GM18499 (cell line): ENCODE measurements around the gene SKIC2.
"Not testable (repeated sequence)": the region's sequence is repeated elsewhere in the genome, so short reads cannot be mapped to it uniquely, and the experiment has no call there.

Experiments used
- ATAC-seq: cut with Tn5 transposase; IDR thresholded peaks from one replicate; pipeline ENCODE4 v1.9.1; 2021; ENCODE audit warnings: moderate number of reproducible peaks; ENCODE audit not compliant: insufficient read depth, unreplicated experiment

The SKIC2 gene

DNA sequence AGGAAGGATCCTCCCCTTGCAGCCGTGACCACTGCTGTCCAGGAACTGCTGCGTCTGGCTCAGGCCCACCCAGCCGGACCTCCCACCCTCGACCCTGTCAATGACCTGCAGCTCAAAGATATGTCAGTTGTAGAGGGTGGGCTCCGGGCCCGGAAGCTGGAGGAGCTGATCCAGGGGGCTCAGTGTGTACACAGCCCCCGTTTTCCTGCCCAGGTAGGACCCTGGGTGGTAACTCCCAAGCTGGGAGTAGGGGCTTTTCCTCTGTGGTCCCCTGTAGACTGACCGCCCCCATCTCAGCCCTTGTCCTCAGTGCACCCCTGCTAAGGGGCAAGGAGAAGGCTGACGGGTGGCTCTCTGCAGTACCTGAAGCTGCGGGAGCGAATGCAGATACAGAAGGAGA, 9.4 kb downstream of the SKIC2 start:
- ATAC-seq, result no peak

DNA sequence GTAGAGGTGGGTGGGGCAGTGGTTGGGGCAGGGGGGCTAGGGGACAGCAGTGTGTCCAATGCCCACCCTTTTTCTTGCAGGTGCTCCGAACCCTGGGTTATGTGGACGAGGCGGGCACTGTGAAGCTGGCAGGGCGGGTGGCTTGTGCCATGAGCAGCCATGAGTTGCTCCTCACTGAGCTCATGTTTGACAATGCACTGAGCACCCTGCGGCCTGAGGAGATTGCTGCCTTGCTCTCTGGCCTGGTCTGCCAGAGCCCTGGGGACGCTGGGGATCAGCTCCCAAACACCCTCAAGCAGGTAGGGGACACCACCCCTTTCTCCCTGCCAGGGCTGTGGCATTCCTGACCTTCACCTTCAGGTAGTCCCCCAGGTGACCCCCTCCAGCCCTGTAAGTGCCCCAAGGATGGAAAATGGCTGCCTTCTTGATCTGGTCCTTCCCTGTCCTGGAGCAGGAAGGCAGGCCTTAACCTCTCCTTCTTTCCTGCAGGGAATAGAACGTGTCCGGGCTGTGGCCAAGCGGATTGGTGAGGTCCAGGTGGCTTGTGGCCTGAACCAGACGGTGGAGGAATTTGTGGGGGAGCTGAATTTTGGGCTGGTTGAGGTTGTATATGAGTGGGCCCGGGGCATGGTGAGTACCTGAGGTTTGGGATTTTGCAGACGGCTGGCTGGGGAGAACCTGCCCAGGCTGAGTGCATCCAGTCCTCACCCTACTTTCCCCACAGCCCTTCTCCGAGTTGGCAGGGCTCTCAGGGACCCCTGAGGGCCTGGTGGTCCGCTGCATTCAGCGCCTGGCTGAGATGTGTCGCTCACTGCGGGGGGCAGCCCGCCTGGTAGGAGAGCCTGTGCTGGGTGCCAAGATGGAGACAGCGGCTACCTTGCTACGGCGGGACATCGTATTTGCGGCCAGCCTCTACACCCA, 10.1 kb downstream of the SKIC2 start:
- no peak for ATAC-seq

DNA sequence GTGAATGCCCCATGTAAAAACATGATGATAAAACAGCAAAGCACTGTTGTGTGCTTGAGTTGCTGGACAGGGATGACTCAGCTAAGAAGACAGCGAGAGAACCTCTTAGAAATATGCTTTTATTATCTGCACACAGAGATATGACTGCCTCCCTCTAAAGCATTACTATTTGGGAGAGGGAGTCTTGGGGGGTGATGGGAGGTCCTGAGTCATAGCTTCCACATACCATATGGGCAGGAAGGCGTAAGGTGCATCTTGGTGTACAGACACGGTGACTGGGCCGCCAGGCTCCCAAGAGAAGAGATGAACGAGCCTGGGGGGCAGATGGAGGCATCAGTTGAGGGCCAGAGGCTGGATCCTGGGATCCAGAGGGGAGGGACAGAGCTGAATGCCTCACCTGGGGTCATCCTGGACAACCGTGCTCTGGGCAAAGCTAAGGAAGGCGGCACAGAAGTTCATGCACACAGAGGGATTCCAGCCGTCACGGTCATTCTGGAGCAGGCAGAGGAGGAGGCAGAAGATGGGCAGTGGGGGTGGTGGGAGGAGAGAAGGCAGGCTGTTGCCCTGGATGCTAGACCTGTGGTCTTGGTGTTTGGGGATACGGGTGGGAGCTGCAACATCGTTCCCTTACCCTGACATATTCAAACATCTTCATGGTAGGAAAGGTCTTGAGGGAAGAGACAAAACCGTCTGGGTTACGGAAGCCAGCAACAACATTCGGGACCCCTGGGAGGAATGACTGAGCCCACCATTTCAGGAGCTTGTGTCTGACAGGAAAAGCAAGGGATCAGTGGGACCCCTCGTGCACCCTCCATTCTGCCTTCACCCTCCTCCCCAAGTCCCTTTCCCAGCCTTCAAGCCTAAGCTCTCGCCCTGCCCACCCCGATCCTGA, 11.0 kb downstream of the SKIC2 start:
- no peak for ATAC-seq

DNA sequence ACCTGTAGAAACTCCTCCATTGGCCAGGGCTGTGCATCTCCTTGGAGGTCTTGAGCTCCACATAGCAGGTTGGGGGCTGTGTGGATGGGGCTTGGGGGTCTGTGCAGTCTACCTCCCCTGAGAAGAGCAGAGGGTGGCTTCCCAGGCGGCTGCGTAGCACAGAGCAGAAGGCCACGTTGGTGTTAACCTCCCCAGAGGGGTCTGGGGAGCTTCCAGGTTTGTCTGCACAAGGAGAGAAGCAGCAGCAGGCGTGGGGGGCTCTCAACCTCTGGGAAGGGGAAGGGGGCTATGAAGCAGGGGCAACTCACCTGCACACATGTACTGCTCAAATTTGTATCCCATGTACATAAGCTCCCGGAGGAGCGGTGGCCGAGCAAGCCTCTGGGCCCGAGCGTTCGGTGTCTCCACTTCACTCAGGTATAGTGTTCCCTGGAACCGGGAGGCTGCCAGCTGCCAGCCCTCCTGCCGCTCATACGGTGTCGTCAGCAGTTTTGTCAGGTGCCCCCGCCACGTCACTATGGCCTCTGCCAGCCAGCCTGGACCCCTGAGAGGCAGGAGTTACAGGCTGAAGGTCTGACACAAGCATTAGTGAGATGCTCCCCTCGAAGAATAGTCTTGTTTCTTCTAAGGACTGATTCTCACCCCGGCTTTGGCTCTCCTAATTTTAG, 11.8 kb downstream of the SKIC2 start:
- ATAC-seq, result no peak

DNA sequence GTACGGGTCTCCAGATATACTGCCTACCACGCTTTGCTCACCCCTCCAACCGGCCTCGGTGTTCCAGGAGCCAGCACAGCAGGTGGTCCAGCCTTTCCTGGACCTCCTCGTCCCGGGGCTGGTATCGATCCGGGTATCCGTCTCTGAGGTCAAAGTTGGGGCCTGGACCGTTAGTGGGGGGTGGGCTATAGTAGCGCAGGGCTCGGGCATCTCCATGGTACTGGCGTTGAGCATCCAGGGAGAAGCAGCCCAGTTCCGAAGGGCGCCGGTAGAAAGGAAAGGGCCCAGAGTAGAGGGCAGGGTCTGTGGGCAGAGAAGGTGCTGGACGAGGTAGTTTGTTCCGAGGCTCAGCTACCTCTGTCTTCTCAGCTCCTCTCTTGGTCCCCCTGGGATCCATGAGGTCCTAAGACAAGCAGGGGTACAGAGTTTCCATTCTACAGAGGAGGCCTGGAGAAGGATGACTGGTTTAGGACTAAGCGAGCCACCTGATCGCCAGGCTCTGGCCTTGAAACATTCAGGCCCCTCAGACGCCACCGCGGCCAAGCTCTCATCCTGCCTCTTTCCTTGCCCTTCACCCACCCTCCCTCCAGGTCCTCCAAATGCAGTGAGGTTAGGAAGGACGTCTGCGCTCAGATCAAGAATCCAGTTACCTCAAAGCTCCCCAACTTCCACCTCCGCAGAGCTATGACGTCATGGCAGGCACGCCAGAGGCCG, 12.5 kb downstream of the SKIC2 start:
- no peak for ATAC-seq

DNA sequence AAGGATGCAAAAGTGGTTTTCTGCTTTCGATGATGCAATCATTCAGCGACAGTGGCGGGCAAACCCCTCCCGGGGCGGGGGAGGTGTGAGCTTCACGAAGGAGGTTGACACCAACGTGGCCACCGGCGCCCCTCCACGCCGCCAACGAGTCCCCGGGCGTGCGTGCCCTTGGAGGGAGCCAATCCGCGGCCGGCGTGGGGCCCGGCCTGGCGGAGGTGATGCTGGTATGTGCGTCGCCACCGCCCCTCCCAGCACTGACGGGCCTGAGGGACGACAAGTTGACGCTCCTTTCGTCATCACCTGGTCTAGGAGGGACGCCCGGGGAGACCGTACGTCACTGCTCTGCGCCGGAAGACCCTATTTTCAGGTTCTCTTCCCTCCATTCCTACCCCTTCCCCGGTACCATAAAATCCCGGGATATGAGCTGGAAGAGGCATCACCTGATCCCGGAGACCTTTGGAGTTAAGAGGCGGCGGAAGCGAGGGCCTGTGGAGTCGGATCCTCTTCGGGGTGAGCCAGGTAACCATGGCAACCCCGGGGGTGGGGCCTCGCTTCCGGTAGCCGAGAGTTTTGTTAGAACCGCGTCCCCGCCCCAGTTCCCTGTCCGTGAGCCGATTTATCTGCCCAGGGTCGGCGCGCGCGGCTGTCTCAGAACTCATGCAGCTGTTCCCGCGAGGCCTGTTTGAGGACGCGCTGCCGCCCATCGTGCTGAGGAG, 13.2 kb downstream of the SKIC2 start, which contains the start of gene DXO:
Gene DXO, minus strand, starts transcription at position 146 of the 716 bp plus-strand sequence. CDS start 463 bp downstream, outside the sequence.
- ATAC-seq, result peak; percentile 54

DNA sequence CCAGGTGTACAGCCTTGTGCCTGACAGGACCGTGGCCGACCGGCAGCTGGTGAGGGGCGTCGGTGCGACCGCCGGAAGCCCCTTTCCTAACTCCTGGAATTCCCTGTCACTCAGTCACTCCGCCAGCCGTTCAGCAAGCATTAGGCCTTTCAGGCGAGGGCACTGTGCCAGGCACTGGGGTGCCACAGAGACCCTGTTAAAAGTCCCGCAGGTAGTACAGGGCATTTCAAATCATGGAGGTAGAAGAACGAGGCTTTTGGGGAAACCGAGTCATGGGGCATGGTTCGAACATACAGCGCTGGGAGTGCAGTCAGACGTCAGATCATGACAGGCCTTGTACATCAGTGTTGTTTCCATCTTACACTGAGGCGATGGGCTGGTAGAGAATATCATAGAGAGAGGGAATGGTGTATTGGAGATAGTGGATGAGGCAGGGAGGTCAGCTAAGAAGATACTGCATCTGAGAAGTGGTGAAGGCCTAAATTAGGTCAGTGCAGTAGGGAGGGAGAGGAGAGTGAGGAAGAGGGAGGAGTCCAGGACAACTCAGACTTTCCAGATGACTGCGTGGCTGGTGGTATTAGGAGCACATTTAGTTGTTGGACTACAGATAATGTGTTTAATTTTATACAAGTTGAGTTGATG, 13.9 kb downstream of the SKIC2 start:
- ATAC-seq, result no peak

DNA sequence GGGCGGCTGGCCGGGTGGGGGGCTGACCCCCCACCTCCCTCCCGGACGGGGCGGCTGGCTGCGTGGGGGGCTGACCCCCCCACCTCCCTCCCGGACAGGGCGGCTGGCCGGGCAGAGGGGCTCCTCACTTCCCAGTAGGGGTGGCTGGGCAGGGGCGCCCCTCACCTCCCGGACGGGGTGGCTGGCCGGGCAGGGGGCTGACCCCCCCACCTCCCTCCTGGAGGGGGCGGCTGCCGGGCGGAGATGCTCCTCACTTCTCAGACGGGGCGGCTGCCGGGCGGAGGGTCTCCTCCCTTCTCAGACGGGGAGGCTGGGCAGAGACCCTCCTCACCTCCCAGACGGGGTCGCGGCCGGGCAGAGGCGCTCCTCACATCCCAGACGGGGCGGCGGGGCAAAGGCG, 17.1 kb downstream of the SKIC2 start:
- ATAC-seq, result not testable (repeated sequence)

DNA sequence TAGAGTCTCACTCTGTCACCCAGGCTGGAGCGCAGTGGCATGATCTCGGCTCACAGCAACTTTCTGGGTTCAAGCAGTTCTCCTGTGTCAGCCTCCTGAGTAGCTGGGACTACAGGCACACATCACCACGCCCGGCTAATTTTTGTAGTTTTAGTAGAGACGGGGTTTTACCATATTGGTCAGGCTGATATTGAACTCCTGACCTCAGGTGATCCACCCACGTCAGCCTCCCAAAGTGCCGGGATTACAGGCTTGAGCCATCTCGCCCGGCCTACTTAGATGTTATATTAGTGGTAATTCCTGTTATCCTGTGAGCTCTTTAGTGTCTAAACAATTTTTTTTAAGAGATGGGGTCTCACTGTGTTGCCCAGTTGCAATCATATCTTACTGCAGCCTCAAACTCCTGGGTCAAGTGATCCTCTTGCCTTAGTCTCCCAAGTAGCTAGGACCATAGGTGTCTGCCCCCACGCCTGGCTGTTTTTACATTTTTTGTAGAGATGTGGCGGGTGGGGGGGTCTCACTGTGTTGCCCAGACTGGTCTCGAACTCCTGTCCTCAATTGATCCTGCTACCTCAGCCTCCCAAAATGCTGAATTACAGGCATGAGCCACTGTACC, 18.9 kb downstream of the SKIC2 start:
- no peak for ATAC-seq

DNA sequence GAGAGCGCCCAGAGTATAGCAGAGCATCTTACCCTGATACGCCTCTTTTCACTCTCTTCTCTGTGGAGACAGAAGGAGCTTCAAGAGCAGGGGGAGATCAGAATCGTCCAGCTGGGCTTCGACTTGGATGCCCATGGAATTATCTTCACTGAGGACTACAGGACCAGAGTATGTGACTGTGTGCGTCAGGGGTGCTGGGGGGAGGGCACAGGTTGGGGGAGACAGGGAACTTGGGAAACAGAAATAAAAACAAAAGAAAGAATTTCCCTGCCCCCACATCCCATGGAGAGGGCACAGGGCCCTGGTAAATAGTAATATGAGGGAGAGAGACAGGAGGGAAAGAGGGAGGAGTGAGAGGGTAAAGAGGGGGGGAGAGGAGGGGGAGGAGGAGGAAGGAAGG, 19.9 kb downstream of the SKIC2 start:
- ATAC-seq, result no peak

DNA sequence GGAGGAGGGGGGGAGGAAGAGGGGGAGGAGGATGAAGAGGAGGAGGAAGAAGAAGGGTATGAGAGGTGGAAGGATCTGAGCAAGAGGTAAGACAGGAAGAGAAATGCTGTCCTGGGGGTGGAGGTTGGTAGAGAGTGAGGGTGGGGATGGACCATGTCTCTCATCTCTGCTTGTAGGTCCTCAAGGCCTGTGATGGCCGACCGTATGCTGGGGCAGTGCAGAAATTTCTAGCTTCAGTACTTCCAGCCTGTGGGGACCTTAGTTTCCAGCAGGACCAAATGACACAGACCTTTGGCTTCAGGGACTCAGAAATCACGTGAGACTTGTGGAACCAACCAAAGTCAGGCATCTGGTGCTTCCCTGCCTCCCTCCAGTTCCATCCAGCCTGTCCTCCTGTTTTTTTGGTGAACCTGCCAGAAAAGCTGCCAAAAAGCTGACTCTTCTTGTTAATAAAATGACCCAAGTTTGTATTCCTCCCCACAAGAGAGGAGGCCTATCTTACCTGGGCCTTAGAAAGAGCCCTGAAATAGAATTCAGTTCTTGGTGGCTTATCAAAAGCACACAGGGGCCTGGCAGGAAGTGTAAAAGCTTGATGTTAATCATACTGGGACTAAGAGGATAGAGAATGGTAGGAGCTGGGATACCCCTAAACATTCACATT, 20.4 kb downstream of the SKIC2 start:
- ATAC-seq, result no peak

DNA sequence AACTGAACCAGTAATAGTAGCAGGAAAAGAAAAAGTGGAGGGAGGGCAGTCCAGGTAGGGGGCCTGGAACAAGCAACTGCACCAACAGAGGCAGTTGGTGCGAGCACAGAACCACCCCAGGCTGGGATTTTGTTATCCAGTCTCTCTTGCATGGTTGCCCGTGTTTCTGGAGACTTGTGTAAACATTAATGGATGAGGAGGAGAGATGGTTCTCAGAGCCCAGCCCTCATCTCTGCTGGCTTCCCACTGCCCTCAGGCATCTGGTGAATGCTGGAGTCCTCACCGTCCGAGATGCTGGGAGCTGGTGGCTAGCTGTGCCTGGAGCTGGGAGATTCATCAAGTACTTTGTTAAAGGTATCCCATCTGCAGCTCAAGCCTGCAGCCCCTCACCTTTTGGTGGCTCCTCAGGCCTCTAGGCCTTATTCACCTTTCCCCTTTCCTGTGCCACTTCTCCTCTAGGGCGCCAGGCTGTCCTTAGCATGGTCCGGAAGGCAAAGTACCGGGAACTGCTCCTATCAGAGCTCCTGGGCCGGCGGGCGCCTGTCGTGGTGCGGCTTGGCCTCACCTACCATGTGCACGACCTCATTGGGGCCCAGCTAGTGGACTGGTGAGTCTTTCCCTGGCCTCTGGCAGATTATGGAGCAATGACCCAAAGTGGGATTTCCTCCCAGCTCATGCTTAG, 21.4 kb downstream of the SKIC2 start:
- not testable (repeated sequence) for ATAC-seq

DNA sequence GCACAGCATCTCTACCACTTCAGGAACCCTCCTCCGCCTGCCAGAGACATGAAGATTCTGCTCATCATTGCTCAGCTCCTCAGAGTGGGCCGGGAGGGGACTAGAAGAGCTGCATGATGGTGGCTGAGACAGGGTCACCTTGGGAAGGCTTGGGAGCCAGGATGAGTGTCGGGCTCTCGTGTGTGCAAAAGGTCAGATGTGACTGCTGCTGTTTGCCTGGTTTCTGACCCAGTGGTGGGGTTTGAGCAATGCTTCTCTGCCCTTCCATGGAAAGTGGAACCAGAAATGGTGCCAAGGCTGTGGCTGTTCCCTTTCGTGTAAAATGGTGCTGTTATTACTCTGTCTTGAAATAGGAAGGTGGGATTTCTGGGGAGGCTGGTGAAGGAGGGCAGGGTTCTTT, 22.0 kb downstream of the SKIC2 start:
- ATAC-seq, result not testable (repeated sequence)

DNA sequence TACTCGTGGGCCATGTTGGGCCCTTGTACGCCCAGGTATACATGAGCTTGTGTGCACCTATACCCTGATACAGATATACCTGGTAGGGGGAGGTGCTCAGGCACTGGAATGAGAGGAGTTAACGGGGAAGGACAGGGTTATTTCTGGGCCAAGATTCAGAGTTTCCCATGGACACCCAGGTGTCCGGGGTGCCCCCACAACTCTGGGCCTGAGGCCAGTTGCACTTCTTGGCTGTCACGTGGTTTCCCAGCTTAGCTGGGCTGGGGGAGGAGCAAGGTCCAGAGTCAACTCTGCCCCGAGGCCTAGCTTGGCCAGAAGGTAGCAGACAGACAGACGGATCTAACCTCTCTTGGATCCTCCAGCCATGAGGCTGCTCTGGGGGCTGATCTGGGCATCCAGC, 22.8 kb downstream of the SKIC2 start, which contains the start of gene C4A:
Gene C4A, plus strand, starts transcription at position 314 of the 400 bp plus-strand sequence. Its CDS starts 51 bp downstream, at position 365.
- ATAC-seq, result not testable (repeated sequence)

DNA sequence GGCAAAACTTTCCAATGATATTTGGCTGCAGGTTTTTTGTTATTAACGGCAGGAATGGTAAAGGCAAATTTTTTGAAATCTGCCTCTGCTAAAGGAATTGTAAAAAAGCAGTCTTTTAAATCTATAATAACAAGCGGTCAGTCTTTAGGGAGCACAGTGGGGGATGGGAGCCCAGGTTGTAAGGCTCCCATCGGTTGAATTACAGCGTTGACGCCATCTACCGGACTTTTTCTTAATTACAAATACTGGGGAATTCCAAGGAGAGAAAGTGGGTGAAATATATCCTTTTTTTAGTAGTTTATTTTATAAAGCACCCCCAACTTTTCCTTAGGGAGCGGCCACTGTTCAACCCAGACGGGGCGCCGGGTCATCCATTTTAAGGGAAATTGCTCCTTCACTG, 30.4 kb downstream of the SKIC2 start:
- not testable (repeated sequence) for ATAC-seq

DNA sequence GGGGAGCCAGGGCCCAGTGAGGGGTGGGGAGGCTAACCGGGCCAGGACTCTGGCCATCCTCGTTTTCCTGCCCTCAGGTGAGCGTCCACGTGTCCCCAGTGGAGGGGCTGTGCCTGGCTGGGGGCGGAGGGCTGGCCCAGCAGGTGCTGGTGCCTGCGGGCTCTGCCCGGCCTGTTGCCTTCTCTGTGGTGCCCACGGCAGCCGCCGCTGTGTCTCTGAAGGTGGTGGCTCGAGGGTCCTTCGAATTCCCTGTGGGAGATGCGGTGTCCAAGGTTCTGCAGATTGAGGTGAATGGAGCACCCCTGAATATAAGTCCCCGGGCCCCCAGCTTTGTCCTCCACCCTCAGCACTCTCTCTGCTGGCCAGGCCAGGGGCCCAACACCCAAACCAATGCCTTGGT, 35.4 kb downstream of the SKIC2 start:
- not testable (repeated sequence) for ATAC-seq

DNA sequence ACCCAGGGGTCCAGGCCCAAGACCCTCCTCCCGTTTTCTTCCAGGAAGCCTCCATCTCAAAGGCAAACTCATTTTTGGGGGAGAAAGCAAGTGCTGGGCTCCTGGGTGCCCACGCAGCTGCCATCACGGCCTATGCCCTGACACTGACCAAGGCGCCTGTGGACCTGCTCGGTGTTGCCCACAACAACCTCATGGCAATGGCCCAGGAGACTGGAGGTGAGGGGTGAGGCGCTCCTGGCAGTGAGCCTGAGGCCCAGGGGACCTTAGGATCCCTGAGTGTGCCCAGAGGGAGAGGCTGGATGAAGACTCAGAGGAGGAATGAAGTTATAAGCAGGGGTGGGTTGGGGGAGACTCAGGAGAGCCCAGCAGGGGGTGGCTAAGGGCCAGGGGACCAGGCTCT, 37.4 kb downstream of the SKIC2 start:
- not testable (repeated sequence) for ATAC-seq
